HS-5 (cell line): ENCODE results near the gene MCM7.
A peak's percentile ranks its signal among the peaks of the same experiment; 100 is the strongest.
"Not testable (repeated sequence)": the region's sequence is repeated elsewhere in the genome, so short reads cannot be mapped to it uniquely, and the experiment has no call there.

Experiments
- DNase-seq: peaks from one replicate; pipeline ENCODE4 v3.0.0-alpha.2; 2012; ENCODE audit warnings: low read depth

The MCM7 gene

DNA sequence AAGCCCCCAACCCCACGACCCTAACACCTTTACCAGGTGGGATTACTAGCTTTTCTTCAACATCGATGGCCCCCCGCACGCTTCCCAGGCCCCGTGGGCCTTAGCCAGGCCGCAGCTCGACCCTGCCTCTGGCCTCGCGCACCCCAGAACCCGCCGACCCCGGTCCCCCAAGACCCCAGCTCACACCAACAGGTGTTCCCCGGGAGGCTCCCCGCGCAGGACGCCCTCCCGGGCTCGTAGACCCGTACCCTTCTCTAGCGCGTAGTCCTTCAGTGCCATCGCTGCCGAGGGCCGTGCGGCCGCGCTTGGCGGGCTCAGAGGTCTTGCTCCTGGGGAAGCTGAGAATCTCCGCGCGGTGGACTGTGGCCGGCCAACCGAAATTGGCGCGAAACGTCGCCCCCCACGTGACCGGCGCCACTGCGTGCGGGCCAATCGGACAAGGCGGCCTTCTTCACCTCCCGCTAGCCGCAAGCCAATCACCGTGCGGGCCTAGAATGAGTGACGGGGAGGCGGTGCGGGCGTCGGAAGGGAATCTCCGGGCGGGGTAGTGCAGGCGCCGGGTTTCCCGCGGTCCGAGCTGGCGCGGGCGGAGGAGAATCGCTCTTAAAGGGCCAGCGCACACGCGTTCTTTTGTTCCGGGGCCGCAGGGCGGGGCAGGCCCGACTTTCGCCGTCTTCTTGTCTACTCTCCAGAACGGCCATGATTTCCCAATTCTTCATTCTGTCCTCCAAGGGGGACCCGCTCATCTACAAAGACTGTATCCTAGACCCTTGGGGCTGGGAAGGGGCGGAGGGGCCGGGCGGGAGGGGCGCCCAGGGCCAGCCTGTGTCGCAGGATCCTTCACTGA is at the start of gene MCM7, which contains the start of gene AP4M1:
MCM7 (minus strand) TSS at position 382 of the 847 bp plus-strand sequence; CDS start at position 279, 103 bp downstream.
AP4M1 (plus strand) TSS at position 628 of the 847 bp plus-strand sequence; CDS start at position 700, 72 bp downstream.
- DNase-seq, result peak; percentile 74

GRCh38 chr7:100148559-100149328 is 47.5 kb upstream of the MCM7 start, which contains the start of gene LAMTOR4:
TSS of gene LAMTOR4 (plus strand) at chr7:100148918. CDS start at chr7:100148973, 55 bp downstream.
- DNase-seq, result peak; percentile 93

DNA sequence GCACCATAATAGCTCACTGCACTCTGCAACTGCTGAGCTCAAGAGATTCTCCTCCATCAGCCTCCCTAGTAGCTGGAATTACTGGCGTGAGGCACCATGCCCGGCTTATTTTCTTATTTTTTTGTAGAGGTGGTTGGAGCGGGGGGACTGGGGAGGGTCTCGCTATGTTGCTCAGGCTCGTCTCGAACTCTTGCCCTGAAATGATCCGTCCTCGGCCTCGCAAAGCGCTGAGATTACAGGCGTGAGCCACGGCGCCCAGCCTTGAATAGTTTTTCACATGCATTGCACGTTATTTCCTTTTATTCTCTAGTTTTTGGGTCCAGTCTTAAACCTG is 47.0 kb upstream of the MCM7 start:
- DNase-seq, result no peak

DNA sequence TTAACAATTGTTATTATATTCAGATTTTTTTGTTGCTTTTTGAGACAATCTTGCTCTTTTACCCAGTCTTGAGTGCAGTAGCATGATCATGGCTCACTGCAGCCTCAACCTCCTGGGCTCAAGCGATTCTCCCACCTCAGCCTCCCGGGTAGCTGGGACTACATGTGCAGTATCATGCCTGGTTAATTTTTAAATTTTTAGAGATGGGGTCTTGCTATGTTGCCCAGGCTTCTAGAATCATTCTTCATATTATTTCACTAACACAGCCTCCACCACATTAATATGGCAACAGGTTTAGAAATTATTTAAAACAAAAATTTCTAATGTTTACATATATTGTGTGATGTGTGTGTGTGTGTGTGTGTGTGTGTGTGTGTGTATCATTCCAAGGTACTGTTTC is 46.1 kb upstream of the MCM7 start:
- DNase-seq, result no peak

DNA sequence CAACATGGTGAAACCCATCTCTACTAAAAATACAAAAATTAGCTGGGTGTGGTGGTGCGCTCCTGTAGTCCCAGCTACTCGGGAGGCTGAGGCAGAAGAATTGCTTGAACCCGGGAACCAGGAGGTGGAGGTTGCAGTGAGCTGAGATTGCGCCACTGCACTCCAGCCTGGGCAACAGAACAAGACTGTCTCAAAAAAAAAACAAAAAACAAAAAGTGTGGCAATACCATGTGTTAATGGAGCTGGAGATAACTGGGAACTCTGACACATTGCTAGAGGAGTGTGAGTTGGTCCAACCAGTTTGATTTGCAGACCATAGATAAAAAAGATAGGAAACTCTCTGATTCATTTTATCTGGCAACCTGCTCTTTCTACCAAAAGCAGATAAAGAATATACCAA is 45.2 kb upstream of the MCM7 start:
- DNase-seq, result not testable (repeated sequence)

GRCh38 chr7:100142461-100142860 is 41.3 kb upstream of the MCM7 start:
- no peak for DNase-seq

DNA sequence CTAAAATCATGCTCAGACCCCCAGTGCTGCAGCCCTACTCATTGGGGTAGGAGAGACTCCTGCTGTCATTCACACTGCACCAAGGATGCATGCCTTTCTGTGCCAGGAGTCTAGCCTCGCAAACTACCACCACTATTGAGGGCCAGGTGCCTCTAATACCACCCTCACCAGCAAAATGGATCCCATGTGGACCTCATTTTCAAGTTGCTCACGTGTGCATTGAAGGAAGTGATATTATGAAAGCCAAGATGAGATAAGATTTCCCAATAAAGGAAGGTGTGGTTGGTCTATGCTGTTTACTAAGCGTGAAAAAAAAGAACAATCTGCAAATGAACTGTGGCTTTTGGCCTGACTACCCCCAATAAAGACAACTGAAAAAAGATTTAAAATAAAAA is 40.4 kb upstream of the MCM7 start:
- no peak for DNase-seq

DNA sequence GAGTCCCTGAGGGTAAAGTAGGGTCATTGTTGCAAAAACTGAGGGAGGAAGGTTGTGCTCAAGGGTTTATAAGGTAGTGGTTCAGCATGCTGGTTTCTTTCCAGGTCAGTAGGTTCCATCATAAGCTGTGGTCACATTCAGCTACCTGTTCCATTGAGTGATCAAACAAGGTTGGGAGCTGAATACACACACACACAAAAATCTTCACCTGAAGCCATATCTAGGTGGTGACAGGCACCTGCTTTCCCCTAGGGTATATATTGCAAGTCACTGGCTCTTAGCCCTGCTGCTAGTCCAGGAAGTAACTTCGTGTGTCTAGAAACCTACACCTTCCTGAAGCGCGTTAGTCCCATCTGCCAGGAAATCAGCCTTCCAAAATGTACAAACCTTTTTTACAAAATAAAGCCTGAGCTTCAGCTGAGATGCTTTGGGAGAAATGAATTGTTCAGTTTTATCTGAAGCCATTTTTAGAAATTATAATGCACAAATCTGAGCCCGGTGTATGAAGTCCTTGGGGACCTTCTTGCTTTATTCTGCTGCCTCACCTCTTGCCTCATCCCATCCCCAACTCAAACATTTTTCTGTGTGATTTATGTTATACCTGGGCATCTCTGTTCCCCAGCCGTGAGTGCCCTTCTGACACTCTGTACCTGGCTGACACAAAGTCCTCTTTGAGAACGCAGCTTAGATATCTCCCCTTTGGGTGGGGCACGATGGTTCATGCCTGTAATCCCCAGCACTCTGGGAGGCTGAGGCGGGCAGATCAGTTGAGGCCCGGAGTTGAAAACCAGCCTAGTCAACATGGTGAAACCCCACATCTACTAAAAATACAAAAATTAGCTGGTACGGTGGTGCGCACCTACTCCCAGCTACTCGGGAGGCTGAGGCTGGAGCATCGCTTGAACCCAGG is 36.9 kb upstream of the MCM7 start:
- DNase-seq, result no peak

DNA sequence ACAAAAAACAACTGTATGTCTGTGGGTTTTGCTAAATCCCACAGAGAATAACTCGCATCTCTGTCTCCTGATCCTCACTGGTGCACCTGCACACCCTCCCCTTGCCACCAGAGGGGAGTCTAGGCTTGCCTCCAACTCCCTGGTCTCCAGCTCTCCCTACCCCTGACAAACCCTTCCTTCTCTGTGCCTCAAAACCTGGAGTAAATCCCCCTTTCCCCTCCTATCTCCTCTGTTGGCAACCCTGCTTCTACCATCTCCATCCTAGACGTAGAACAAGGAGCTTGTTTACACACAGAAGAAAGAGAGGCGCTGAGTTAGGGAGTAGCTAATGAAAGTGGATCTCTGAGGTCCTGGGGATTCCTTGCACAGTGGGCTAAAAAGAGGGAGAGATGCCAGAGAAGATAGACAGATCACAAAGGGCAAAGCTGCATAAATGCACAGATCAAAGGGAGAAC is 31.5 kb upstream of the MCM7 start:
- DNase-seq, result no peak

- DNase-seq, result no peak
Measured at GRCh38 chr7:100132126-100132525, 30.9 kb upstream of the MCM7 start.

- no peak for DNase-seq
Measured at GRCh38 chr7:100130608-100131453, 29.6 kb upstream of the MCM7 start.

DNA sequence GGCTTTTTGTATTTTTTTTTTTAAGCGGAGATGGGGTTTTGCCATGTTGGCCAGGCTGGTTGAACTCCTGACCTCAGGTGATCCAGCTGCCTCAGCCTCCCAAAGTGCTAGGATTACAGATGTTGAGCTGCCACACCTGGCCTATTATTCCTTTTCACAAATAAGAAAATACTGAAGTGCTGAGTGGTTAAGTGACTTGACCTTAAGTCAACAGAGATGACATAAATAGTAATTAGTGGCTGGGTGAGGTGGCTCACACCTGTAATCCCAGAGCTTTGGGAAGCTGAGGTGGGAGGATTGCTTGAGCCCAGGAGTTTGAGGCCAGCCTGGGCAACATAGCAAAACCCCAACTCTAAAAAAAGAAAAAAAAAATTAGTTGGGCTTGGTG is 29.0 kb upstream of the MCM7 start:
- DNase-seq, result not testable (repeated sequence)

- DNase-seq, result no peak
Measured at GRCh38 chr7:100128637-100128963, 27.4 kb upstream of the MCM7 start.

GRCh38 chr7:100127866-100128636 is 26.9 kb upstream of the MCM7 start:
- DNase-seq, result no peak

GRCh38 chr7:100126931-100127865 is 26.0 kb upstream of the MCM7 start, which contains the start of gene MBLAC1:
TSS of gene MBLAC1 (plus strand) at chr7:100126967. CDS start at chr7:100127396, 429 bp downstream.
- DNase-seq, result no peak

GRCh38 chr7:100126239-100126930 is 25.2 kb upstream of the MCM7 start:
- no peak for DNase-seq

GRCh38 chr7:100124301-100125230 is 23.4 kb upstream of the MCM7 start:
- DNase-seq, result no peak
